K562 (cell line): ENCODE results near the gene PCDHGA7. TPM values are rescaled to one million over a fixed set of nuclear protein-coding genes. Genes with fewer than 3 reads are reported as not detected.

ENCODE experiments used
- ATAC-seq: fragments of 200-7000 bp; cut with Tn5 transposase; 3 replicates; pipeline ENCODE4 v1.9.1; 2020; ENCODE audit warnings: moderate library complexity
- BruUV-seq: library from RNA; stranded (reverse); fragments of 400-500 nt; replicated peaks from 2 replicates; lab custom pipeline; 2021; lab: Mats Ljungman, UMichigan
- CTCF ChIA-PET: fragments of 300-600 bp; formaldehyde crosslinking; extraction: SDS; loops from one replicate; lab custom pipeline; 2021; ENCODE audit warnings: low intra/inter-chr PET ratio; lab: Yijun Ruan, JAX
- POLR2A ChIA-PET: fragments of 300-600, 350-650 bp; sonication (Branson Sonifier 250); formaldehyde crosslinking; extraction: SDS; loops from one replicate; lab custom pipeline; 2021; ENCODE audit warnings: antibody characterized with exemption, inconsistent platforms; lab: Yijun Ruan, JAX
- DNase-seq, 4 experiments: peaks; one replicate each; pipeline versions ENCODE4 v3.0.0 to v3.0.0-alpha.2; 2011 to 2018; ENCODE audit warnings: low spot score in 3 of 4, mixed read lengths in 3 of 4; ENCODE audit errors: extremely low read depth in 1 of 4
- FAIRE-seq: peaks from 2 replicates; lab custom pipeline; 2011; peaks lifted over from hg19 to GRCh38; lab: Jason Lieb, UNC
- H2AFZ ChIP-seq: 2 replicates; pipeline ENCODE4 v1.6.0; 2011; ENCODE audit warnings: low read depth, low read length, control low read depth, inconsistent platforms
- H3K27ac ChIP-seq: fragments of 200-600 bp; 3 replicates; pipeline ENCODE4 v1.8.0; 2011; ENCODE audit warnings: low read depth, mild to moderate bottlenecking, control low read depth, inconsistent platforms, low read length, moderate library complexity, mixed read lengths; ENCODE audit errors: extremely low read depth
- H3K27me3 ChIP-seq, 2 experiments: fragments of 300-600 bp in 1 of 2; 2 replicates in 1 of 2; 3 replicates in 1 of 2; pipeline versions ENCODE4 v1.6.0 to v1.8.0; 2011; ENCODE audit warnings: inconsistent platforms in 2 of 2, low read length in 2 of 2, mild to moderate bottlenecking in 1 of 2, mixed read lengths in 1 of 2, moderate library complexity in 1 of 2; ENCODE audit not compliant: control insufficient read depth in 2 of 2, insufficient read depth in 2 of 2
- H3K36me3 ChIP-seq: fragments of 300-600 bp; 3 replicates; pipeline ENCODE4 v1.8.0; 2011; ENCODE audit warnings: mild to moderate bottlenecking, low read length, inconsistent platforms; ENCODE audit not compliant: control insufficient read depth, insufficient read depth
- H3K4me1 ChIP-seq, 2 experiments: fragments of 200-600 bp in 1 of 2; replicated peaks in 1 of 2; 2 replicates in 1 of 2; 3 replicates in 1 of 2; pipeline versions ENCODE4 v1.5.1 to v1.8.0; 2011; ENCODE audit warnings: inconsistent platforms in 2 of 2, low read length in 2 of 2, mild to moderate bottlenecking in 1 of 2, mixed read lengths in 1 of 2, moderate library complexity in 1 of 2; ENCODE audit not compliant: control insufficient read depth in 2 of 2, insufficient read depth in 2 of 2
- H3K4me2 ChIP-seq: 2 replicates; pipeline ENCODE4 v1.6.1; 2011; ENCODE audit warnings: low read length, control low read depth, inconsistent platforms, mixed read lengths; ENCODE audit not compliant: insufficient read depth
- H3K4me3 ChIP-seq: fragments of 200-600 bp; sonication (generic), shearing (Covaris generic); 2 replicates; pipeline ENCODE4 v1.5.1; 2016; ENCODE audit warnings: control low read depth, inconsistent platforms
- H3K79me2 ChIP-seq: fragments of 200-600 bp; 3 replicates; pipeline ENCODE4 v1.8.0; 2011; ENCODE audit warnings: low read length, inconsistent platforms; ENCODE audit not compliant: control insufficient read depth, insufficient read depth
- H3K9ac ChIP-seq, 2 experiments: 2 replicates each; pipeline versions ENCODE4 v1.6.0 to v1.6.1; 2011; ENCODE audit warnings: low read depth in 2 of 2, low read length in 2 of 2, control low read depth in 1 of 2, inconsistent platforms in 1 of 2, mild to moderate bottlenecking in 1 of 2, mixed read lengths in 1 of 2; ENCODE audit not compliant: insufficient read depth in 1 of 2
- H3K9me1 ChIP-seq: one replicate; pipeline ENCODE4 v1.6.0; 2011; ENCODE audit warnings: inconsistent platforms, mild to moderate bottlenecking, low read length, moderate library complexity; ENCODE audit not compliant: control insufficient read depth, insufficient read depth
- H3K9me3 ChIP-seq: replicated peaks from 2 replicates; pipeline ENCODE4 v1.5.1; 2011; ENCODE audit warnings: low read depth, low read length, inconsistent platforms; ENCODE audit not compliant: control insufficient read depth, insufficient read depth
- H4K20me1 ChIP-seq: replicated peaks from 2 replicates; pipeline ENCODE4 v1.6.1; 2011; ENCODE audit warnings: low read length, inconsistent platforms, mixed read lengths; ENCODE audit not compliant: control insufficient read depth, insufficient read depth
- E2F6 ChIP-seq, 2 experiments: IDR thresholded peaks; 2 replicates each; pipeline ENCODE4 v1.6.1; 2011; ENCODE audit warnings: borderline replicate concordance in 1 of 2, control low read depth in 1 of 2, low read depth in 1 of 2, low read length in 1 of 2, mild to moderate bottlenecking in 1 of 2, mixed read lengths in 1 of 2, moderate library complexity in 1 of 2; ENCODE audit not compliant: insufficient read depth in 1 of 2, insufficient read length in 1 of 2, poor library complexity in 1 of 2, severe bottlenecking in 1 of 2; ENCODE audit errors: extremely low read depth in 1 of 2
- KAT2B ChIP-seq: IDR thresholded peaks from one replicate; pipeline ENCODE4 v1.6.1; 2012; ENCODE audit warnings: low read depth, mild to moderate bottlenecking, control low read depth, inconsistent platforms, low read length, moderate library complexity
- TSC22D4 ChIP-seq: fragments of 450-650 bp; IDR thresholded peaks from 2 replicates; pipeline ENCODE4 v1.6.1; 2016; ENCODE audit warnings: missing genetic modification characterization, missing biosample characterization, control low read depth
- ZBTB17 ChIP-seq: fragments of 450-650 bp; formaldehyde crosslinking; IDR thresholded peaks from 2 replicates; pipeline ENCODE4 v1.4.0; 2020; ENCODE audit warnings: mild to moderate bottlenecking
- ZNF232 ChIP-seq: sonication (generic); formaldehyde crosslinking; IDR thresholded peaks from 2 replicates; pipeline ENCODE4 v1.8.0; 2022; ENCODE audit warnings: mild to moderate bottlenecking, missing genetic modification reagents
- ZNF239 ChIP-seq: fragments of 250-450 bp; sonication (Bioruptor Pico); IDR thresholded peaks from 2 replicates; pipeline ENCODE4 v1.4.0; 2020; ENCODE audit warnings: mild to moderate bottlenecking
- WGBS: fragments of 100-300 bp; shearing (Covaris generic); methylation state at CpG from one replicate; pipeline ENCODE4 v1.1.6; 2016; ENCODE audit warnings: low coverage, mixed read lengths; ENCODE audit not compliant: insufficient coverage; ENCODE audit errors: missing lambda C conversion rate; 5-methylcytosine and 5-hydroxymethylcytosine counted together
- in situ Hi-C: fragments of 300-500 bp; cut with MboI; formaldehyde crosslinking; loops from 4 replicates; pipeline ENCODE4 v1.15.0; 2018; ENCODE audit warnings: inconsistent platforms, mixed read lengths
- intact Hi-C: fragments of 100-400 bp; cut with micrococcal nuclease; formaldehyde crosslinking; loops from 2 replicates; pipeline ENCODE4 v1.14.2; 2022
- polyA plus RNA-seq, 8 experiments: library from polyadenylated mRNA; depleted of rRNA in 4 of 8; stranded (reverse) in 5 of 8; unstranded in 3 of 8; fragments of >200 nt; fragmentation: Nextera tagmentation in 2 of 8; fragmentation: Illumina TruSeq in 1 of 8; extraction: Ambion mirVana in 2 of 8; extraction: Trizol in 1 of 8; gene quantifications; 2 replicates each; pipeline versions ENCODE4 v1.2.1 to v1.2.3, GENCODE V29; 2011 to 2014; ENCODE audit warnings: inconsistent platforms in 1 of 8, missing spikeins in 1 of 8
- total RNA-seq, 7 experiments: library from RNA; depleted of rRNA in 6 of 7; stranded (reverse); fragments of >200 nt in 6 of 7; fragmentation: Illumina TruSeq in 2 of 7; extraction: Trizol in 2 of 7; gene quantifications; 2 replicates each; pipeline versions ENCODE4 v1.2.1 to v1.2.3, GENCODE V29; 2011 to 2021; ENCODE audit warnings: low replicate concordance in 1 of 7

Gene PCDHGA7
- total and polyA plus RNA-seq, 9 of the 15 experiments (the other 6 are each of a cell fraction or from before 2014, with no cell fraction given), result 0.03 to 0.11 (median 0.06) TPM; not detected in 5

GRCh38 chr5:141389153-141390042 lies 6.9 kb downstream of the PCDHGA7 start (continued):
- TF ChIP-seq ZNF232 (CRISPR knock-in tag) (no peak), ZNF239 (CRISPR knock-in tag) (no peak)

DNA sequence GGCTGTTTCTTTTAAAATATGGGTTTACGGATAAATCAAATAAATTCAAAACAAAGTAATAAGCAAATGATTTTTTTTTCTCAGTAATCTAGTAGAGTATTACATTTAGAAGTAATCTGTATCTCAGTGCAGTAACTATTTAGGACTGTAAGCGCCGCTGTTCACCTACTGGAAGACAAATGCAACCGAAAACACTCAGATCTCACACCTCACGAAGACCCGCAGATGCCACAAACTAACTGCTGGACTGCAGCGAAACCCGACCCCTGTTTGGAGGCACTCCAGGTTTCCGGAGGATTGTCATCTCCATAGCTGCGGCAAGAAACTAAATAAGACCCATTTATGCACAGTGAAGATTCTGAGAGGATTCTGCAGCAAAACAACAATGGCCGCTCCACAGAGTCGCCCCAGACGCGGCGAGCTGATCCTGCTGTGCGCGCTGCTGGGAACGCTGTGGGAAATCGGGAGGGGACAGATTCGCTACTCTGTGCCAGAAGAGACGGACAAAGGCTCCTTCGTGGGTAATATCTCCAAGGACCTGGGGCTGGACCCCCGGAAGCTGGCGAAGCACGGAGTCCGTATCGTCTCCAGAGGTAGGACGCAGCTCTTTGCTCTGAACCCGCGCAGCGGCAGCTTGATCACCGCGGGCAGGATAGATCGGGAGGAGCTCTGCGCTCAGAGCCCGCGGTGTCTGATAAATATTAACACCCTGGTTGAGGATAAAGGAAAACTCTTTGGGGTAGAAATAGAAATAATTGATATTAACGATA lies 10.1 kb downstream of the PCDHGA7 start, which contains the start of gene PCDHGA8:
Gene PCDHGA8, plus strand, starts transcription at position 205 of the 770 bp plus-strand sequence. Its CDS starts 181 bp downstream, at position 386.
- no peaks in the 10 kb centered on the region for H3K9me1 ChIP-seq
- H3K36me3 ChIP-seq, result no peaks in the 10 kb centered on the region
- peak; percentile 59 for FAIRE-seq
- no TSS peak for BruUV-seq
- H3K27ac ChIP-seq, result no peak within 1 kb of the TSS
- no peaks in the 10 kb centered on the region for H4K20me1 ChIP-seq
- peak in 1 of 4 experiments; percentile 24 for DNase-seq
- H3K9ac ChIP-seq, result no peak within 1 kb of the TSS
- intact Hi-C loops (no loop called here), in situ Hi-C loops (no loop called here)
- H2AFZ ChIP-seq, result peak within 1 kb of the TSS; percentile 41; the same call in 1 of the 2 replicates
- peaks cover 0 to 31% of the 10 kb centered on the region in 2 experiments; a peak in 3 of 5 replicates for H3K27me3 ChIP-seq
- H3K4me3 ChIP-seq, result peak within 1 kb of the TSS; percentile 2; the same call in 1 of the 2 replicates
- POLR2A ChIA-PET, result interaction anchor here (0.7 kb wide), 1 partner anchor 524 kb away, joined by 3 read pairs; no protein-coding TSS in a partner anchor
- peaks cover 0 to 13% of the 10 kb centered on the region in 2 experiments; a peak in 1 of 5 replicates for H3K4me1 ChIP-seq
- 31% methylated on average over 35 of the region's 38 CpGs for WGBS
- H3K4me2 ChIP-seq, result peak within 1 kb of the TSS; percentile 23; the same call in 1 of the 2 replicates
- peak; percentile 78 for ATAC-seq
- no peaks in the 10 kb centered on the region for H3K79me2 ChIP-seq
- CTCF ChIA-PET, result interaction anchor here (1.3 kb wide), 1 partner anchor 172 kb away, joined by 3 read pairs; no protein-coding TSS in a partner anchor
- no peaks in the 10 kb centered on the region for H3K9me3 ChIP-seq
- no peak for TF ChIP-seq KAT2B
- peak in 1 of 2 experiments; percentile 78 for TF ChIP-seq E2F6 (IDR thresholded peaks at IDR 0.05; ENCODE audit: borderline replicate concordance in 1 of 2, extremely low read depth in 1 of 2, insufficient read depth in 1 of 2, insufficient read length in 1 of 2, low read depth in 1 of 2, low read length in 1 of 2, poor library complexity in 1 of 2, severe bottlenecking in 1 of 2)
- no peak for TF ChIP-seq TSC22D4 (tag)
- TF ChIP-seq ZBTB17 (CRISPR knock-in tag), result peak; percentile 19; the same call in 1 of the 2 replicates
